MV-4-11 (cell line): ENCODE data around the gene TRIB2.

ENCODE experiments used
- DNase-seq: peaks from one replicate; lab custom pipeline; 2025; lab: John Stamatoyannopoulos, UW

The TRIB2 gene

DNA sequence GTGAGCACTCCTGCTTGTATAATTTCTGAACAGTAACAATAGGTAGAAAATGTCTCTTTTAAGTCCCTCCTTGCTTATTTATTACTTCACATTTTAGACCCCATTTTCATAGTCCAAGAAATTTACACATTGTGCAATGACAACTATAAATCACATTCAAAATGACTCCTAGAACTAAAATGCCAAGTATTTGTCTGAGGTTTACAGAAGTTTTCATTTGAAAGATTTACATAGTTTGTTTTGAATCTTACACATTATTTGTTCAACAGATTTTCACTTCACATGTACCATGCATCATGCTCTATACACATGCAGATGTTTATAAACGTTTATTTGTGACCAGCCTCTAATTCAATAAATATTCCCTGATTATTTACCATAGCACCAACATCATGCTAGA lies 15.7 kb upstream of the TRIB2 start:
- no peak for DNase-seq

DNA sequence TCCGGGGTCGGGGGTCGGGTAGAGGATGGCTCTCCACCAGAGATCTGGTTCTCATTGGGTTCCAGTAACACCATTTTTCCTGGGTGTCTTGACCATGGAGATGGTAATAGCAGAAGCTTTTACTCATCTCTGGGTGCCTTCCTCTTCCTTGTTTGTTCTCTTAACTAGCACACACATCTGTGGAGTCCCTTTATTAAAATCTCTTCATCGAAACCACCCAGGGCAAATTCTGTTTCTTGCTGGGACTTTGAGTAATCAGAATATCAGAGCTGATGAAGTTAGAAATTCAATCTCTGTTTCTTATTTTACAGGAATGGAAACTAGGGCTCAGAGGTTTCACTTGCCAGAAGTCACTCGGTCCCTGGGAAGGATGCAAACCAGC lies 15.0 kb upstream of the TRIB2 start:
- no peak for DNase-seq

DNA sequence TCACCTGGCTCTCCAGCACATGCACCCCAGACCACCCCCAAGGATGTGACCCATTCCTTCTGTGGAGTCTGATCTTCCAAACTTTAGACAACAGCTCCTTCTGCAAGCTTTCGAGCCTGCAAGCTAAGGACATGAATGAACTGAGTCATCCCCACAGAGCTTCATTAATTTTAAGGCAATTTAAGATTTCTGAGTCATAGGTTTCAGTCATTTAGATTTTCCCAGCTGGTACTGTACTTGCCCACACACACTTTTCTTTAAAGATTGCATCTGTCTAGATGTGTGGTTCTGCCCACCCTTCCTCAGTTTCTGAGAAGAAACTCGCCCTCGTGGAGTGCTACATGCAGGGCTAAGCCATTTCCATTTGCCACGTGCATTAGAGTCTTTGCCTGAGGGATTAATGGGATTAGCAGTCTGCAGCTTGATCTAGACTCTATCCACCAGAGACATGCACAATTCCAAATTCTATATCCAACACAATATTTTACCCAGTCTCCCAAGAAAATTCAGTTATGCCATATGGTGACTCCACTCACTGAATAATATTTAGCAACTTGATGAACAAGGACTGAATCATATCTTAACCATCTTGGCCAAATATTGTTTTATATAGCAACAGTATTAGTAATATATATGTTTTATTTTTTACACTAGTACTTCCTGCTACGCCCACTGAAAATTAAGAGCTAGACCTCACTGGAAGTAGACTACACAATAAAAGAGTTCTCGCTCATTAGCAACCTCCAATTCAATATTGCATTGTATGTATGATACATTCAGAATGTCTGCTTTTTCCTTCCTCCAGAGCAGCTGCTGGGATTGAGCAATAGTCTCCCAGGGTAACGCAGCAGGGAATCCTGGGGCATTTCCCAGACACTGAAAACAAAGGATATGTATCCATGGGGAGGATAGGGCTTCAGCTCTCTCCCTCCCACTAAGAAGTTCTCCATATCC lies 14.3 kb upstream of the TRIB2 start:
- no peak for DNase-seq

DNA sequence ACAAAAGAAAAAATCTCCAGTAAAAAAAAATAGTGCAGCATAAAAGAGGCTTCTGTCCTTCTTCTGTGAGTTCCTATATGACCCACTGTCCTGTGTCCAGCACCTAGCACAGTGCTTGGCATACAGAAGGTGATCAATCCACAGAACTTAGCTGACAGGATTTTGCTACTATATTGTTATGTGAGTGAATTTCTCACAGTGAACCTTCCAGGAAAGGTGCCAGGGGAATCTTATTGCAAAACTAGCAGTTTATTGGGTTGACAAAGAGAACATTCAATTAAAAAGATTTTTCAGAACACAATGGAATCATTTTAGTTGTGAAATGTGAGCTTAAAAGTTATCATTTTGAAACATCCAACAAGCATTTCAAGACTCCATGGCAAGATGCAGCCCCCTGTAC lies 12.4 kb upstream of the TRIB2 start:
- no peak for DNase-seq

DNA sequence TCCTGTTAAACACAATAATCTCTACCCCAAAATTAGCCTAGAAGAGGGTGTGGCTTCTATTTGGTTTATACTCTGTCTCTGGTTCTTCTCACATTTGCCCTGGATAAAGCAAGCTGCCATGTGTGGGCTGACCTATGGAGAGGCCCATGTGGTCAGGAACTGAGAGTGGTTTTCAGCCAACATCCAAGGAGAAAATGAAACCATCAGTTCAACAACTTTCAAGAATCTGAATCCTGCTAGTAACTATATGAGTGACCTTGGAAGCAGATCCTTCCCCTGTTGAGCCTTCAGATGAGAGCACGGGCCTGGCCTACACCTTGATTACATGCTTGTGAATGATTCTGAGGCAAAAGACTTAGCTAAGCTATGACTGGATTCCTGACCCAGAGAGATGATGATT lies 11.5 kb upstream of the TRIB2 start:
- DNase-seq = peak; percentile 11

DNA sequence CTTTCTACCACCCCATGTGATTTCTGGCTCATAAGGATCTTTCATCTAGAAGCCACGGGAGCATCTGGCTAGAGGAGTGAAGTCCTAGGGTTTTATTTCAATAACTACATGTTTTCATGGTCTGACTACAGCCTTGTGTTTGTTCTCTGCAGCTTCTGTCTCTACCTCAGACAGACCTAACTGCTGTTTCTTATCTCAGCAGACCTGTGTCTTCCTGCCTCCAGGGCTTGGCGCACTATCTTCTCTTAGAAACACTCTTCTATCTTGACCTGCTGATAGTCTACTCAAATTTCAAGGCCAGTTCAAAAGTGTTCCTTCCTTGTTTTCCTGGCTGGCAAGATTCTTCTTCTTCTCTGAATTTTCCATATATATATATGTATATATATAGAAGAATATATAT lies 11.0 kb upstream of the TRIB2 start:
- DNase-seq = no peak

DNA sequence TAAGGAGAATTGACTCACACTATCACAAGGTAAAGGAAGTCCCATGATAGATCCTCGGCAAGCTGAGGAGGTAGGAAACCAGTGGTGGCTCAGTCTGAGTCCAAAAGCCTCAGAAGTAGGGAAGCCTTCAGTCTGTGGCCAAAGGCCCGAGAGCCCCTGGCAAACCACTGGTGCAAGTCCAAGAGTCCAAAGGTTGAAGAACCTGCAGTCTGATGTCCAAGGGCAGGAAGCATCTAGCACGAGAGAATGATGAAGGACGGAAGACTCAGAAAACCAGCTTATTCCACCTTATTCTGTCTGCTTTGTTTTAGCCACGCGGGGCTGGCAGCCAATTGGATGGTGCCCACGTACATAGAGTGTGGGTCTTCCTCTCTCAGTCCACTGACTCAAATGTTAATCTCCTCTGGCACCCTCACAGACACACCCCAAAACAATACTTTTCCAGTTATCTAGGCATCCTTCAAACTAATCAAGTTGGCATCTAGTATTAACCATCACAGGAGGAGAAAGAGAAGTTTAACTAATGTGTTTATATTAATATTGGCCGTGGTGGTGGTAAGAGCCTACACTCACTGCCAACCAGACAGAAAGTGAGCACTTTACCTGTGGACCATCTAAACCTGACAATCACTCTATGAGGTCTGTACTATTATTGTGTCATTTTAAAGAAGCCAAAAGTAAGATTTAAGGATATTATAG lies 8.1 kb upstream of the TRIB2 start:
- DNase-seq = no peak

DNA sequence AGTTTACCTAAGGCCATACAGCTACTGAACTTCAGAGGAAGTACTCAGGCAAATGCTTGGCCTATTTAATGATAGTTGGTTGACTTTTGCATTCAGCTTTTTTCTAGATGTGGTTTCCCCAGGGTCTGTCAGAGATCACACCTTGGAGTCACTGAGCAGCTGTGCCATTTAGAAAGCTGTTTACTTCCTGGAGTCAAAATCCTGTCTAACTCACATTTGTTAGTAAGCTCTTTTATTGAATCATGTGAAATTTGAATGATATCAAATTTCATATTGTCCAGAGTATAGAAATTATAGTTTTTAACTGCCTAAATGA lies 7.6 kb upstream of the TRIB2 start:
- DNase-seq = no peak

DNA sequence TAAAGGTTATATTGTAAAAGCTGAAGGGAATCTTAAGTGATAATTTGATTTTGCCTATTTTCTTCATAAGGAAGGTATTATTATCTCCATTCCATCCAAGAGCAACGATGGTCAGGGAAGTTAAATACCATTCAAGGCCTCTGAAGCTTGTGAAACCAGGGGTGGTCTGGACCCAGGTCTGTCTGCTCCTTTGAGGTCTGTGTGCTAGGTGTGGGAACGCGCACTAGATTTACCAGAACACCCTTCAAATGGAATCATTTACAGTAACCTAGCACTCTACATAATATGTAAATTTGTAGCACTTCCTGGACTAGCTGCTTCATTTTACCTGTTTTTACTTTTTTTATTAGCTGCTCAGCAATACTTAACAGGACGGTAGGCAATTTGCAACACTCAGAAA lies 6.4 kb upstream of the TRIB2 start:
- DNase-seq = no peak

DNA sequence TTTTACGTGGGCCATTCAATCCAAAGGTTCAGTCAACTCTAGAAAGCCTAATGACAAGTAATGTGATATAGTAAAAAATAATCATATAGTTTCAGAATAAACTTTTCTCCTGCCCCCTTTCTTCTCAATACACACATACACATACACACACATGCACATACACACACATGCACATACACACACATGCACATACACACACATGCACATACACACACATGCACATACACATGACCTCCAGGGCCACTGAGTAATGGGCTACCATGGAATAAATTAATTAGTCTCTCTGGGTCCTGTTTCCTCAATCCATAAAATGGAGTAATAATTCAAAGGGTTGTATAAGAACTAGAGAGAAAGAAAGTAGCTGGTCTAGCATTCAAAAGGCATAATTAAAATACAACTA lies 5.4 kb upstream of the TRIB2 start:
- DNase-seq = no peak

DNA sequence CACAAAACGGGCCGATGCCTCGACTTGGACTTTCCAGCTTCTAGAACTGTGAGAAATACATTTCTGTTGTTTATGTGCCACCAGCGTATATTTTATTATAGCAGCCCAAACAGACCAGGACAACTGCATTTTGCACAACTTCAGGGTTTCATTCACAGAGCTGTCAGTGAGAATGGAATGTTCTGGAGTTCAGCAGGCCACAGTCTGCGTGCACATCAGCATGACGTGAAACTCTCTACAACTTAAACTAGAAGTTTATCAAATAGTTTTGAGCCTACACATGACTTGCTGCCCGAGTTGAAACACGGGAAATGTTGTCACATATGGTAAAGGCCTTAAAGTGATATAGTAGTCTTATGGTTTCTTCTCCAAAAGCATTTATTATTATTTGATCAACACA lies 3.9 kb upstream of the TRIB2 start:
- no peak for DNase-seq

DNA sequence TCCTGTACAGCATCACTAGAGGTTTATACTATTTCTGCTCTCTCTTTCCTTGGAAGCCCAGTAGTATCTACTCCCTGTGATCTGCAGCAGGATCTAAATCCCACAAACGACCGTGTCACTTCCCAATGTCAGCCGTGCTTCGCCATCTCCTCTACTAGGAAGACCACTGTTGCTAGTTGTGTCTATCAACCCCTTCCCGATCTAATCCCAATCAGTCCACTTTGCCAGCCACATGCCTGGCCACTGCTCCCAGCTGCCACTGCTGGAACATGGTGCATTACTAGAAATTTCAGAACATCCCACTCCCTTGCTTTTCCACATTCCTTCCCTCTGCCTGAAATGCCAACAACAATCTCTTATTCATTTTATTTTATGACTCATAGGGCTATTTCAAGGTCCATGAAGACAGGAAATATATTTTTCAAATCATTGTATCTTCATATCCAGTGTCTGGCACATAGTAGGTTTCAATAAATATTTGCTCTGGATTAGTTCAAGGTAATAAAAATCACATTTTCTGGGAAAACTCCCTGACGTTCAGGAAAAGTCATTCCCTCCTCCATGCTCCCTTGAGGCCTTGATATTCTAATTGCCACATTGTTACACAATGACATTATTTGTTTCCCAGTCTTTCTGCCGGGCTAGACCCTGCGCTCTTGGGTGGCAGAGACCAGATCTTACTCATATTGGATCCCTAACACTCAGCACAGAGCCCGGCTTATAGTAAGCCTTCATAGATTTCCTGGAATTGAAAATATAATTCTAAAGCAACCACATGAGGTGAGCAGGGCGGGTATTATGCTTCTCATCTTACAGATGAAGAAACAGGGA lies 2.1 kb upstream of the TRIB2 start:
- DNase-seq = no peak

DNA sequence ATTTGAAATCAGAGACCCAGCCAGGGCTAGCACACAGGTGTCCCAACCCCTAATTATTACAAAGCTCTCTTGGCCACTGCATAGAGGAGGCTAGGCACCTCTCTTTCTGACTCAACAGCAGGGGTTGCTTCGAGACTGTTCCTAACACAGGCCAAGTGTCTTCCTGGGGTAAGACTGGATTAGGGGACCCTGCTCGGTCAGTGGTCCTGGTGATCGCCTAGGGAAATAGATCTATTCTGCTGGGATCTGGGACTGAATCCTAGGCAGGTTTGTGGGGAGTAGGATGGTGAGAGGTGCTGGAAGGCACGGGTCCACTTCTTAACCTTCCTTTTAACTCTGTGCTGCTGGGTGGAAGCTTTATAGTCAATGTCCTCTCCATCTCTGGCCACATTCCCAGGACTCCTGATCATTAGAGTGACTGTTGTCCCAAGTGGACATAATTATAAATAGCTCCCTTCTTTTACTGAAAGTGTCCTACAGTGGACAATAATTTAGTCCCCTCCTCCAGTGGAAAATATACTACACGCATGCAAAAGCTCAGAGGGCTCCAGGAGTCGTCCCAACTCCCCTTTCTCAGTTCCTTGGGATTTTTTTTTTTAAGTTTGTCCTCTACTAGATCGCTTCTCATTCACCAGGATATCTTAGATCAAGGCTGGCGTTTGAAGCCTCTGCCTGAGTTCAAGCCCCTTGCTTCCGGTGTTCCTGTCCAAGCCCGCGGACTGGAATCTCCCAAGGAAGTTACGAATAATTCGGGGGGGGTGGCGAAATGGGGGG lies 1.3 kb upstream of the TRIB2 start:
- no peak for DNase-seq

DNA sequence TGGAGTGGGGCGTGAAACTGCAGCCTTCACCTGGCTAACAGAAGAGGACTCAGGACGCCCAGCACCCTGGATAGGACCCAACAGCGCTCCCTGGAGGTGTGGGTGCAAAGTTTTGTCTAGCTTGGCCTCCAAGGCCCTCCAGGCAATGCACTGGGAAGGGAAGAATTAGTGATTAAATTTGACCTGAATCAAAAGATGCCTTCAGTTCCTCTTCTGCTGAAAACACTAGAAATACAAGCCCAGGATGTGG lies 779 bp upstream of the TRIB2 start:
- DNase-seq = peak; percentile 28

DNA sequence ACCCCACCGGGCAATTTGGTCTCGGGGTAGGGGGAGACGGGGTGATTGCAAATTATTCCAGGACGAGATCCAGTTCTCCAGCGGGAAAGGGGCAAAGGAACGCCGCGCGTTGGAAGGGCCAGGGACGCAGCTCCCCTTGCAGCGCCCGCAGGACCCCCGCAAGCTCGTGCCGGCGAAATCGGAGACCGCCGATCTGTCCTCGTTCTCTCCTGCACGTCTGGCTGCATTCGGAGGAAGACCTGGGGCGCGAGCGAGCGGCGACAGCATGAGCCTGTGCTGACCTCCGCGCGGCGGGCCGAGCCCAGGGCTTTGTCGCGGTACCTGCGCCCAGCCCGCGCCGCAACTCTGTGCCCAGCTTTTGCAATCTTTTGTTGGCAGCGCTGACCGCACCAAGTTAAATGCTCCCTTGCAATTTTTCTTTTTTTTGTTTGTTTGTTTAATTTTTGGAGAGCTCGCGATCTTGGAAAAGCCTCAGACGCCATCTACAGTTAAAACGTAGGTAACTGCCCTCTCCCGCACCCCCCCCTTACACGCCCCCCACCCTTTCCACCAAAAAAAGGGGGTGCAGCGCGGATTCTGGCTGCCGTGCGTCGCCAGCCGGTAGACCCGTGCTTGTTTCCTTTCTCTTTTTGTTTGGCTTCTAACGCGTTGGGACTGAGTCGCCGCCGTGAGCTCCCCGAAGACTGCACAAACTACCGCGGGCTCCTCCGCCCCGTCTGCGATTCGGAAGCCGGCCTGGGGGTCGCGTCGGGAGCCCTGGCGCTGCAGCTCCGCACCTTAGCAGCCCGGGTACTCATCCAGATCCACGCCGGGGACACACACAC lies 667 bp downstream of the TRIB2 start:
- no peak for DNase-seq

DNA sequence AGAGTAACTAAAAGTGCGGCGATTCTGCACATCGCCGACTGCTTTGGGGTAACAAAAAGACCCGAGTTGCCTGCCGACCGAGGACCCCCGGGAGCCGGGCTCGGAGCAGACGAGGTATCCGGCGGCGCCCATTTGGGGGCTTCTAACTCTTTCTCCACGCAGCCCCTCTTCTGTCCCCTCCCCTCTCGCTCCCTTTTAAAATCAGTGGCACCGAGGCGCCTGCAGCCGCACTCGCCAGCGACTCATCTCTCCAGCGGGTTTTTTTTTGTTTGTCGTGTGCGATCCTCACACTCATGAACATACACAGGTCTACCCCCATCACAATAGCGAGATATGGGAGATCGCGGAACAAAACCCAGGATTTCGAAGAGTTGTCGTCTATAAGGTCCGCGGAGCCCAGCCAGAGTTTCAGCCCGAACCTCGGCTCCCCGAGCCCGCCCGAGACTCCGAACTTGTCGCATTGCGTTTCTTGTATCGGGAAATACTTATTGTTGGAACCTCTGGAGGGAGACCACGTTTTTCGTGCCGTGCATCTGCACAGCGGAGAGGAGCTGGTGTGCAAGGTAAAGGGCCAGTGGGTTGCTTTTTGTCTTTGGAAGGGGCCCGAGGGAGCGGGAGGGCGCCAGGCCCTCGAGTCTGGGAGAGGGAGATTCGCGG lies 1.4 kb downstream of the TRIB2 start:
- no peak for DNase-seq

DNA sequence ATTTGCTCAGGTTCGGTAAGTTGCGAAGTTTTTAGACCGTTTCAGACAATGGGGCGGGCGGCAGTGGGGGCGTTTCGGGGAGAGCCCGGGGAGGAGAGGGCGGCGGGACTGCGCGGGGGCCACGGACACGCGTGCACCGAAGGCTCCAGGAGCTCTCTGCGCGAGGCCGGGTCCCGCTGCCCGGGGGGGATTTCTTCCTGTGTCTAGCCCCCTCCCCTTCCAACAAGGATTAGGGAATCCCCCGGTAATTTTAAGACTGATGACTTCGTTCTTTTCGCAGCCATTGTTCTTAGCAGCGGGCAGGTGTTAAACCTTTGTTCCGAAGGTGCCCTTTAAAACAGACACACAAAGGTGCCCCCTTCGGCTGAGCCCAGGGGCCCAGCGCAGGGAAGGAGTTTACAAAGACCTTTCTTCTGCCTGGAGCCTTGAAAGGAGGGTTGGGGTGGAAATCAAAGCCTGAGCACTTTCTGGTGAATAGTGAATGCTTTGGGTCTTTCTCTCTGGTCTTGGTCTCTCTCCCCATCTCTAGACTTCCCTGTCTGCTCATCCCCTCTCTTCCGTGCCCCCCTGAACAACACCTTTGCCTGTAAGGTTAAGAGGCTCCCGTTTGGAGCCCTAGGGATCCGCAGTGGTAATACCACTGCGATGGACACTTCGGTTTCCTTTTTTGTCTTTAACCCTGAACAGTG lies 2.1 kb downstream of the TRIB2 start:
- no peak for DNase-seq

DNA sequence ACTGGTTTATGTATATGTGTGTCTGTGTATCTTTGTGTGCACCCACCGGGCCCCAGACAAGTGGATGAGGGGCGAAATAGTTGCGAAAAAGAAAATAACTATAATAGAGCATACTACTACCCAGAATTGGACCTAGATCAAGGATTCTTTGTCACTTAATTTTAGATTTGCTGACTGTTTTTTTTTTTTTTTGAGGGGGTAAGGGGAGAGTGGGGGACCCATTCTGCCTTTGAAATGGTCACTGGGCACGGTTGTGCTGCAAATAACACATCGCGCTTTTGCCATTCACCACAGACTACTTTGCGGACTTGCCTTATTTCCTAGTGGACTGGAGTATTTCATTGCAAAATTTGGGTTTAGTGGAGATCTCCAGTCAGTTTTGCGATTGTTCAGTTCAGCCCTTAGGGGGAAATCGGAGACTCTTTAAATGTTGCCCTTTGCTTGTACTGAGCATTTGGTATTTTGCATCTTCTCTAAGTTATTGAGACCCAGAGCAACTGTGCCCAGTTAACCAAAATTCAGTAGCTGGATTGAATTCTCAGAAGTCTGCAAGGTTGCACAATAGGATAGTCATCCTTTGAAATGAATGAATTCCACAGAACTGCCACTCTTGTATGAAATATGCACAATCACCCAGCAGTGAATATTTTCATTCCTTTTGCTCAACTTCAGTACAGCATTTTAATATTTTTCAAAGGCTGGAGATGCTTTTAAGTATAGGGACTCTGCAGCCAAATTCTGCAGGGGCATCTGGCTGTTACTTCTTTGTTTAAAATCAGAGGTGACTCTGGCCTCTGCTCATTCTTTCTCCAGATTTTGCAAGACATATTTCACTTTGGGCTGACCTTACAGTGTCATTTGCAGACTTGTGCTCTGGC lies 2.9 kb downstream of the TRIB2 start:
- DNase-seq = peak; percentile 57

DNA sequence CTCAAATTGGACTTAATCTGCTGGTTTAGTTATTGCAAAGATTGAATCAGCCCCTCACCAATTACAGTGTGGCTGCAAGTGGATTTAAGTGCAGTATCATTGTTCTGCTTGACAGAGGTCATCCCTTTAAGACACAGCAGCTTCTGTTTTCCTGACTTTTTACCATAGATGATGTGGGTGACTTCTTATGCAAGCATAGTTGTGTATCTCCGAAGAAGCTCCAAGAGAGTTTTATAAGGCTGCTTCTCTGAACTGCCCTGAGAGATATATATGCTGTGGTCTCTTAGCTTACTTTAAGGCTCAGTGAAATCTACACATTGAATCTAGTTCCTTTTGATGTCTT lies 3.5 kb downstream of the TRIB2 start:
- no peak for DNase-seq
